Measurements from ENCODE around the gene MFSD2A.
"Not testable (repeated sequence)": the region's sequence is repeated elsewhere in the genome, so short reads cannot be mapped to it uniquely, and the experiment has no call there.

Gene MFSD2A

GRCh38 chr1:39940980-39941871 lies 13.7 kb upstream of the MFSD2A start:
- DNase-seq (ENCODE audit: low spot score) (no peak), FAIRE-seq (peak; percentile 42)

DNA sequence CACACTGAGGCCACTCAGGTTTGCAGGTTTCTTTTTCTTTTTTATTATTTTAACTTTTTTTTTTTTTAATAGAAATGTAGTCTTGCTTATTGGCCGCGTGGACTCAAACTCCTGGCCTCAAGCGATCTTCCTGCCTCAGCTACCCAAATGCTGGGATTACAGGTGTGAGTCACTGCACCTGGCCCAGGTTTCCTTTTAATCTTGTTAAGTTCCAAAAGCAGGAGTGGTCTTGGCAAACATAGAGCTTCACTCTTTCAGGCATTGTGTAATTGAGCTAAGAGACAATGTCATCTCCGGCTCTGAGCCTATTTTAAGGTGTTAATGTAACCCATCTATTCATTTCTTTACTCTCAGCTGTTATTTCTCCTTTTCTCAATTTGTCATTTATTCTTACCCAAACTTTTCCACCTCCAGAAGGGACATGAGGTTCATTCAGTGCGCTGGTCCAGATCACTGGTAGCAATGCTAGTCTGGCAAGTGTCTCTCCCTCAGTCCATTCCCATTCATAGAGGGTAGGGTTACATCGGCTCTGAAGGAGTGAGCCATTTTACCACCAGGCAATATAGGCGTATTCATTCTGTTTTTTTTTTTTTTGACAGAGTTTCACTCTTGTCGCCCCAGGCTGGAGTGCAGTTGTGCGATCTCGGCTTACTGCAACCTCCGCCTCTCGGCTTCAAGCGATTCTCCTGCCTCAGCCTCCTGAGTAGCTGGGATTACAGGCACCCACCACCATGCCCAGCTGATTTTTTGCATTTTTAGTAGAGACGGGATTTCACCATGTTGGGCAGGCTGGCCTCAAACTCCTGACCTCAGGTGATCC lies 11.3 kb upstream of the MFSD2A start:
- DNase-seq (ENCODE audit: low spot score) = no peak
- FAIRE-seq = no peak

GRCh38 chr1:39944410-39945112 lies 10.4 kb upstream of the MFSD2A start:
- DNase-seq (ENCODE audit: low spot score) (no peak), FAIRE-seq (no peak)

DNA sequence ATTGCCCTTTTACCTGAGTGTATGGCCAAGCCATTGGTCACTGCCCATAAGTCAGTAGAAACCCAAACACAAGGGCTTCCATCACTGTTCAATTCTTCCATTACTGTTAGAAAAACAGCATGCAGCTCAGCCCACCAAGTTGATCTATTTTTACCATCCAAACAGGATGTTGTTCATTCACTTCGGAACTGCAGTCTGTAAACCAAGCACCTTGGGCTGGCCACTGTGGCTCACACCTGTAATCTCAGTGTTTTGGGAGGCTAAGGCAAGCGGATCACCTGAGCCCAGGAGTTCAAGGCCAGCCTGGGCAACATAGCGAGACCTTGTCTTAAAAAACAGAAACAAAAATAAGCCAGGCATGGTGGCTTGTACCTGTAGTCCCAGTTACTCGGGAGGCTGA lies 8.7 kb upstream of the MFSD2A start:
- FAIRE-seq (no peak), DNase-seq (ENCODE audit: low spot score) (no peak)

- no peak for DNase-seq (ENCODE audit: low spot score)
- no peak for FAIRE-seq
Measured at GRCh38 chr1:39947260-39947659, 7.7 kb upstream of the MFSD2A start.

DNA sequence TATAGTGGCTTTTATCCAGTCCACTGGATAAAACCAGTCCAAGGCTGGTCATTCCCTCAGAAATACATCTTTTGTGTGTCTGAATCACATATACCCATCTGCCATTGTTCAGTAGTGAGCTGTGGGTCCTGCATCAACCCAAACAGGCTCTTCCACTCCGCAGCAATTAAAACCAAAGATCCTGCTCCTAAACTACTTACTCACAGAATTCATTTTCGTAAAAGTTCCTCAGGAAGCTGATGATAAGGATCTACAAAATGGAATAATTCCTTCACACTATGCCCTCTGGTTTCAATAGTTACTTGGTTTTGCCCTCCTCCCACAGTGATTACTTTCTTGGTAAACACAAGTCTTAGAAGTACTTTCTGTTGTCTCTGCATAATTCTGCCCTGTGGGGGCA lies 5.1 kb upstream of the MFSD2A start:
- DNase-seq (ENCODE audit: low spot score) = no peak

DNA sequence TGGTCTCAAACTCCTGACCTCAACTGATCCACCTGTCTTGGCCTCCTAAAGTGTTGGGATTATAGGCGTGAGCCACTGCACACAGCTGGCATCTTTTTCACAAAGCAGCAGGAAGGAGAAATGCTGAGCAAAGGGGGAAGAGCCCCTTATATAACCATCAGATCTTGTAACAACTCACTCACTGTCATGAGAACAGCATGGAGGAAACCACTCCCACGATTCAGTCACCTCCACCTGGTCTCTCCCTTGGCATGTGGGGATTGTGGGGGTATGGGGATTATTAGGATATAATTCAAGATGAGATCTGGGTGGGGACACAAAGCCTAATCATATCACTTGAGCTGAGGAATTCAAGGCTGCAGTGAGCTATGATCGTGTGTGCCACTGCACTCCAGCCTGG lies 3.0 kb upstream of the MFSD2A start:
- FAIRE-seq (no peak), DNase-seq (ENCODE audit: low spot score) (no peak)

More for the DNA sequence above, 5.1 kb upstream of the MFSD2A start:
- FAIRE-seq = no peak

- DNase-seq (ENCODE audit: low spot score) (peak; percentile 78), FAIRE-seq (peak; percentile 95)
Measured at GRCh38 chr1:39952359-39953110, 2.4 kb upstream of the MFSD2A start.

DNA sequence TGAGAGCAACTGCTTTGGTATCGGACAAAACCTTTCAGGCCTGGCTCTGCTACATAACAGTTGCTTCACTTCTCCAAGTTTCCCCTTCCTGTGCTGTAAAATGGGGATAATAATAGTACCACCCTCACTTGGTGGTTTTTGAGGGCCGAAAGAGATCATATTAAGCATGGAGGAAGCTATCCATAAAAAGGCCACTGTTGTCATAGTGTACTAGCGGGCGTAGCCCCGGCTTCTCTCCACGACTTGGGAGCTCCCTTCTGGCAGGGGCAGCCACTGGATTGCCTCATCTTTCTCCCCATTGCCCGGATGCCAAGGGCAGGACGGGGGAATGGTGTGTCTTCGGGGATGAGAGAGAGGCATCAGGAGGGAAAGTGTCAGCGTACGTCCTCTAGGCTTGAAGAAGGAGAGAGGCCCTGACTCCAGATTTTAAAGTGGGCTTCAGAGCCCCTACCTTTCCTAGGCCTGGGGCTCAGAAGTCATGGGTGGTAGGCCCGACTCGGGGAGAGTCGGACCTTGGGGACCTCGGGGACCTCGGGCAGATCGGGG lies 548 bp upstream of the MFSD2A start:
- DNase-seq (ENCODE audit: low spot score) = no peak
- FAIRE-seq = no peak

GRCh38 chr1:39955547-39956539 lies 898 bp downstream of the MFSD2A start:
- FAIRE-seq = peak; percentile 48
- no peak for DNase-seq (ENCODE audit: low spot score)

DNA sequence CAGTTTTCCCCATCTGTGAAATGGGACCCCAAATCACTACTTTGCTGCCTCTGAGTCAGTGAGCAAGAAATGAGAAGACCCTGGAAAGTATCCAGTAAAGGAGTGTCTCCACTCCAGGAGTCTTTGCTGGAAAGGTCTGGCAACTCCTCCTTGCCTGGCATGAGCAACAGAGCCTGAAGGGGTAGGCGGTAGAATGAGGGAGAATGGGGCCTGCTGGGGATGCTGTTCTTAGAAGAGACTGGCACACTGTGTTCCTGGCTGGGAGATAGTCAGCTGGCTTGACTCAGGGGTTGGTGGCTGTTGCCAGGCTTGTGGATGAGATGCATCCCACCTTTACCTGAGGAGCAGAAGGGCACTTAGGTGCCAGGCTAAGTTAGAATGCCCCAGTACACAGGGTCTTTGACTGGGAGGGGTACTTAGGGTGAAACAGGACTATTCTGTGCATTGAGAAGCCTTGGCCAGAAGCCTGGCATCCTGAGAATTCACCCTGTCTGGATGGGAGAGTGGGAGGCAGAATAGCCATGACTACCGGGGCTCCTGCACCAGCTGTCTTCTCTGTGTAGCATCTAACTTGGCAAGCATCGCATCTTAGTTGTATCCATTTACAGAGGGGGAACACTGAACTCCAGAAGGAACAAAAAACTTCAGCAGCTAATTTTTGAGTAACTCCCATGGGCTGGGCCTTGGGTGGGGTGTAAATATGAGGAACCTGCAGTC lies 2.5 kb downstream of the MFSD2A start:
- peak; percentile 13 for FAIRE-seq
- no peak for DNase-seq (ENCODE audit: low spot score)

GRCh38 chr1:39958403-39959200 lies 3.7 kb downstream of the MFSD2A start:
- DNase-seq (ENCODE audit: low spot score) (no peak), FAIRE-seq (no peak)

- no peak for DNase-seq (ENCODE audit: low spot score)
Measured at GRCh38 chr1:39959651-39960333, 4.8 kb downstream of the MFSD2A start.

DNA sequence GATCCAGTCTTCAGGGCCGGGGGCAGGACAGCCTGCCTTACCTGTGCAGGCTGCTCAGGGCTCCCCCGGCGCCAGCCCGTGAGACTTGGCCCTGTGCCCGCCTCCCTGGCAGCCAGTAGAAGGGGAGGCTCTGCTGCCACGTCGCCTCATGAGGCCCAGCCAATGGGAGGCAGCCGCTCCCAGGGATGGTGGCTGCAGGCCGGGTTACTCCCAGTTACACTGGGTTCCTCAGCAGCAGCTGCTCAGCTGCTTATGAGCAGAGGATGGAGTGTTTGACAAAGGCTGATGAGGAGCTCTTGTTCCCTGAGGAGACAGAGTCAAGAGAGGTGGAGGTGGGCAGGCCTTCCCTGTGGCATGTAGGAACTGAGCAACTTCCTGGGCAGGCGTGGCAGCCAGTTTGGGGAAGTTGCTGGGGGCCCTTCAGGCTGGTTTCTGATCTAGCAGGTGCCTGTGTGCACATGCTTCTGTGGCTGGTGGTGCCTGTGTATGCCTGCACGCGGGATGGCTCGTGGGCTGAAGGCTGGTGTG lies 5.5 kb downstream of the MFSD2A start:
- DNase-seq (ENCODE audit: low spot score) = peak; percentile 55
- peak; percentile 48 for FAIRE-seq

More at GRCh38 chr1:39959651-39960333, 4.8 kb downstream of the MFSD2A start:
- FAIRE-seq = no peak

- no peak for FAIRE-seq
- no peak for DNase-seq (ENCODE audit: low spot score)
Measured at GRCh38 chr1:39962450-39962825, 7.5 kb downstream of the MFSD2A start.

DNA sequence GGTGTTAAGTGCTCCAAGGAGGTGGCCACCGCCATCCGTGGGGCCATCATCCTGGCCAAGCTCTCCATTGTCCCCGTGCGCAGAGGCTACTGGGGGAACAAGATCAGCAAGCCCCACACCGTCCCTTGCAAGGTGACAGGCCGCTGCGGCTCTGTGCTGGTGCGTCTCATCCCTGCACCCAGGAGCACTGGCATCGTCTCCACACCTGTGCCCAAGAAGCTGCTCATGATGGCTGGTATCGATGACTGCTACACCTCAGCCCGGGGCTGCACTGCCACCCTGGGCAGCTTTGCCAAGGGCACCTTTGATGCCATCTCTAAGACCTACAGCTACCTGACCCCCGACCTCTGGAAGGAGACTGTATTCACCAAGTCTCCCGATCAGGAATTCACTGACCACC lies 8.0 kb downstream of the MFSD2A start:
- not testable (repeated sequence) for FAIRE-seq; DNase-seq (ENCODE audit: low spot score)

DNA sequence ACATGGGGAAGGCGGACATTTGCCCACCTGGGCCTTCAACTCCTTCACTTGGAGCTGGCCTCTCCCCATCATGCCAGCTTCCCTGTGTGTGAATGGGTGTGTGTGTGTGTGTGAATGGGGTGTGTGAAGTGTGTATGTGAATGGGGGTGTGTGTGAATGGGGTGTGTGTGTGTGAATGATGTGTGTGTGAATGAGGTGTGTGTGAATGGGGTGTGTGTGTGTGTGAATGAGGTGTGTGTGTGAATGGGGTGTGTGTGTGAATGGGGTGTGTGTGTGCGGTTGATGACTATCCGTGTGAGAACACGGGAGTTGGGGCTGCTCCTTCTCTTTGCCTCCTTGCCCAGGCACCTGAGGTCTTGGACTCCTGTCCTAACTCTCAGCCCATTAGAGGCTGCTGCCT lies 9.6 kb downstream of the MFSD2A start:
- peak; percentile 90 for FAIRE-seq

More for the DNA sequence above, 9.6 kb downstream of the MFSD2A start:
- no peak for DNase-seq (ENCODE audit: low spot score)

Data from urothelium cell line (cell line).